ENCODE data around the gene SH2D5.
"Not testable (repeated sequence)": the region's sequence is repeated elsewhere in the genome, so short reads cannot be mapped to it uniquely, and the experiment has no call there.

SH2D5 gene

GRCh38 chr1:20728371-20729154 is 3.9 kb downstream of the SH2D5 start:
- no peak for DNase-seq (ENCODE audit: low read depth in 2 of 2)

DNA sequence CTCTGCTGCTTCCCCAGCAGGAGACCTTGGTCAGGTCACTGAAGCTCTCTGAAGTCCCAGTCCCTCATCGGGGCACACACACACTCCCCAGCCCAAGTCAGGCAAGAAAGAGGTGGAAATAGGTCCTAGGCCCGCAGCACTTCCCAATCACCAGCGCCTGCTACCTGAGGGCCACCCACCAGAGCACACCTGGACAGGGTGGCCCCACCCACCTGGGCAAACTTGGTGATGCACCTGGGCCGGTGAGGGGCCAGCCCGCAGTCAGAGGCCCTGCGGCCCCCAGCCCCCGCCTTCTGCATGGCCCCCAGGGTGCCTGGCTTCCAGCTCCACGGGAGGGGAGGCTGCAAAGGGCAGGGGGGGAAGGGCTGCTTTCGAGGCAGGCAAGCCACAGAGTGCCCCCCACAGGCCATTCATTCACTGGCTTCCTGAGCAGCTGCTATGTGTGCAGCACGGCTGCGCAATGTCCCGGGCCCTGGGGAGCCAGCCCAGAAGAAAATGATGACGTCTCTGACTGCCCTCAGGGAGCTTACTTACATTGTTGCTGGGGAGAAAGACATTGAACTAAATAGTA is 4.7 kb downstream of the SH2D5 start:
- no peak for DNase-seq (ENCODE audit: low read depth in 2 of 2)

DNA sequence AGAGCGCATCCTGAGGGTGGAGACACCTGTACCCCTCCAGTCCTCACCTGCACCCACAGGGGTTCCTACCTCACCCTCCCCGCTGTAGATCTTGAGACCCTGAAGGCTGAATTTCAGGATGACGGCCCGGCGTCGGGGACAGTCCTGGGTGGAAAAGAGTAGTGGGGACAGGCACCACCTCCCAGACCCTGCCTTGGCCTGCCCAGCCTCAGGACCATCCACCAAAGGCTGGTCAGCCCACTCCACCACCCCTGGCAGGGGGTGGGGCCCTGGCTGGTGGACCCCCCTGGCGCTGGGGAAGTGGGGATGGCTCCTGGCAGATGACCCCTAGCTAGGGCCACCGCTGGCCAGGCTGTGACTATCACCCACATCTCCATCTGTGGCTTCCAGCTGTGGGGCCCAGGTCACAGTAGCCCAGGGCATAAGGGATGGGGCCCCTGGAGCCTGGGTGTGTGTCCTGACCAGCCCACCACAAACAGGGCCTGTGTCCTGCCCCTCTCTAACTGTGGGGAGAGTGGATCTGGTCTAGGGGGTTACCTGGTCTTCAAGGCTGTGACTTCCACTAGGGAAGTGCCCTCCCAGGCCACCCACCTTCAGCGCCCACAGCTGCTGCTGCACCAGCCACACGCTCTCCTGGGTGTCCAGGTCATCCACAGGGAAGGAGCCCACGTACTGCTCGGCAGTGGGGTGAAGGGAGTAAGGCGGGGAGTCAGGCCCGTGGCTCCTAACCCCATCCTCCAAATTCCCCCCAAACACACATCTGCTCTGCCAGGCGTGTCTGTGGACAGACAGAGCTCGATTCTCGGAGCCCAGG is 5.4 kb downstream of the SH2D5 start:
- no peak for DNase-seq (ENCODE audit: low read depth in 2 of 2)

GRCh38 chr1:20726118-20726911 is 6.2 kb downstream of the SH2D5 start:
- no peak for DNase-seq (ENCODE audit: low read depth in 2 of 2)

DNA sequence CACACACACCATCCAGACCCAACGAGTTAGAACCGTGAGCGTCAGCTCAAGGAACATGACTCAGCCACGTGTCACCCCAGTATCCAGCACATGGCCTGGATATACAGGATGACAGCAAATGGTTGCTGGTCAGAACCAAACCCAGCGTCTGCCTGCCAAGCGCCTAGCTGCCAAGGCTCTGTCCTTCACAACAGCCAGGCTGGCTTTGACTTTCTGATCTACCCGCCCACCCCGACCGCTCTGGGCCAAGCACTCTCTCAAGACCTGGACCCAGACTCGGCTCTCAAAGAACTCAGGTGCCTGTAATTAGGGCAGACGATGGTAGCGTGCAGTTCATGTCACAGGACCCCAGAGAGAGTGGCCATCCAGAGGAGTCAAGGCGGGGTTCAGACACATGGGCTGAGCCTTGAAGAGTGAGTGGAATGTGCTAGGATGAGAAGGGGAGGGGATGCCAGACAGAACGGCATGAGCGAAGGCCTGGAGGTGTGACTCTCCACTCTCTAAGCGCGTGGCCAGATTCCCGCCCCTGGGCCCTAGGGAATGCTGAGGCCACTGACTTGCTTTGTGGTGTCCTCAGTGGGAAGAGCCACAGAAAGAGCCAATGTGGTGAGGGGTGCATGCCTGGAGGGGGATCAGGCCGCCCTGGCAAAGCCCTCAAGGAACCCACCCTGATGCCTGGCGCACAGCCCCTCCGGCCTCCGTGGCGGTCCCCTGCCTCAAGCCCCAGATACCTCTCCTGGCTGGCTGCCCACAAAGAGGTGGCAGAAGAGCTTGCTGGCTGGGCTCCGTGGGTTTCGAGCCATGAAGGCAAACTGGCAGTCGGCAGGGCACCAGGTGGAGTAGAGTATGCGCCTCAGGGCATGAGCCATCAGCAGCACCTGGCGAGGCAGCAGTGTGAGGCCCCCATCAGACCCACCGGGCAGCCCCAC is 7.0 kb downstream of the SH2D5 start:
- no peak for DNase-seq (ENCODE audit: low read depth in 2 of 2)

DNA sequence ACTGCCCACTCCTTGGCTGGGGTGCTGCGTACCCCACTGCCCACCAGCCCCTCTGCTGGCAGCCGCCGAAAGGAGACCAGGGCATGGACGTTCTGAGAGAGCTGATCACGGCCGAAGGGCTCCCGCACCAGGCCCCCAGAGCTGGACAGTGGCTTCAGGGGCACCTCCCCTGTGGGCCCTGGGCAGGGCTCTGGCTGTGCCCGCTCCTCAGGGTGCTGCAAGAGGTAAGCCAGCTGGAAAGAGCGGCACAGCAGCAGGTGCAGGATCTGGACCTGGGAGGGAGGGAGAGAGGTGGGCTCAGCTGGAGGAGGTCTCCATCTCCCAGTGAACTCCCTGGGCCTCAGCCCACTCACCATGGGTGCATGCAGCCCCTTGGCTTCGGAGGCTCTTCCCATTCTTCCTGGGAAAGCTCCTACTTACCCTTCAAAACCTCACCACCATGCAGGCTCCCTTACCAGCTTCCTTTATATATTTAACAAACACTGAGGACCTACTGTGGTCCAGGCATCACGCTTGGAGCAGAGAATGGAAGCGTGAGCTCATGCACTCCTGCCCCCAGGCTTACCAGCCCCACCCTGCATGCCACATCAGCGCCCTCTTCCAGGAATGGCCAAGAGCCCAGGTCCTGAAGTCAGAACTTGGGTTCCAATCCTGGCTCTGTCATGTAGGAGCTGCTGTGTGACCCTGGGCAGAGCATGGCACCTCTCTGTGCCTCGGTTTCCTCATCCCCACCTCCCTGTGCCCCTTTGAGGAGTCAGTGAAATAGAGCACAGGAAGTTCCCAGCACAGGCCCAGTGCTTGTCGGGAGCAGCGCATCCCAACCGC is 7.9 kb downstream of the SH2D5 start:
- no peak for DNase-seq (ENCODE audit: low read depth in 2 of 2)

DNA sequence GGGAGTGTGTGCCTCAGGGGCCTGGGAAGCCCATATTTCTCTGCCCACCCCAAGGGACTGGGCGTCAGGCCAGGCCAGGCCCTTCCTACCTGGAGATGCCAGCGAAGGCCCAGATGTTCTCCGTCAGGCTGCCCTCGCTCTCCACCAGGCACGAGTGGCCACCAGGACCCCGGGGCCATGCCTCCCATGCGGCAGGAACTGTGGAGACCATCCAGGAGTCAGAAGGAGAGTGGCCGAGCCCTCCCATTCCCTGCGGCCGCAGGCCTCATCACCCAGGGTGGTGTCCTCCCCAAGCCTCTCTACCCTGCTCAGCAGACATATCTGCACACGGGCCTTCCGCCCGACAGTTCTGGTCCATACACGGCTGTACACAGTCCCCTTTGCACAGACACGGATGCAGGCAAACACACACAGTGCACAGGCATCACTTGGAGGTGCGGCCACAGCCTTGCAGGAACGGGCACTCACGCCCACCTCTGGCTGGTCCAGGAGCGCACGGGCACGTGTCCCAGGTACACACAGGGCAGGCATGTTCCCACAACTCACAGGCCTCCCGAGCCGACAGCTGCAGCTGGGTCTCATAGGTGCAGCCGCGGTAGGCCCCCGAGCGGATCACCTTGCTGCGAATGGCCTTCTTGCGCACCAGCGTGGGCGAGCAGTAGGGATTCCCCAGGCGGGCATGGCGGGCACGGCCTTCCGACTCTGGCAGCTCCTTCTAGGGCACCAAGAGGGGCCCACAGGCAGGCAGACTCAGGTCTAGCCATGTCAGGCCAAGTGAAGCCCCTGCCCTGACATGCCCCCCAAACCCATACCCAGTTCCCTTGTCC is 8.8 kb downstream of the SH2D5 start:
- DNase-seq (ENCODE audit: low read depth in 2 of 2) = no peak

DNA sequence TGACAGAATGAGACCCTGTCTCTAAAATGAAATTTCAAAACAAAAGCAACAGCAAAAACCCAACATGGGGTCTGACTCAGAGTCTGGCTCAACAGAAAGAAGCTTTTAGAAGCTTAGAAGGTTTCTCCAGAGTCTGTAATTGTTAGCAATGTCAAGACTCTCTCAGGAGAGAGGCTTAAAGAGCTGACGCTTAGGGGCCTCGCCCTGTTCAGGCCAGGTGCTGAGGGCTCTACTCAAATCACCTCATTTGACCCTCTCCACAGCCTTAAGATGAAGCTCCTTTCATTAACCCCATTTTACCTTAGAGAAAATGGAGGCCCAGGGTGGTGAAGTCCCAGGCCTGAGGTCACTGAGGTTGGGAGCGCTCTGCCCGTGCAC is 9.4 kb downstream of the SH2D5 start:
- no peak for DNase-seq (ENCODE audit: low read depth in 2 of 2)

GRCh38 chr1:20721117-20722061 is 11.1 kb downstream of the SH2D5 start:
- DNase-seq (ENCODE audit: low read depth in 2 of 2) = no peak

- no peak for DNase-seq (ENCODE audit: low read depth in 2 of 2)
Measured at GRCh38 chr1:20720631-20721091, 11.8 kb downstream of the SH2D5 start.

DNA sequence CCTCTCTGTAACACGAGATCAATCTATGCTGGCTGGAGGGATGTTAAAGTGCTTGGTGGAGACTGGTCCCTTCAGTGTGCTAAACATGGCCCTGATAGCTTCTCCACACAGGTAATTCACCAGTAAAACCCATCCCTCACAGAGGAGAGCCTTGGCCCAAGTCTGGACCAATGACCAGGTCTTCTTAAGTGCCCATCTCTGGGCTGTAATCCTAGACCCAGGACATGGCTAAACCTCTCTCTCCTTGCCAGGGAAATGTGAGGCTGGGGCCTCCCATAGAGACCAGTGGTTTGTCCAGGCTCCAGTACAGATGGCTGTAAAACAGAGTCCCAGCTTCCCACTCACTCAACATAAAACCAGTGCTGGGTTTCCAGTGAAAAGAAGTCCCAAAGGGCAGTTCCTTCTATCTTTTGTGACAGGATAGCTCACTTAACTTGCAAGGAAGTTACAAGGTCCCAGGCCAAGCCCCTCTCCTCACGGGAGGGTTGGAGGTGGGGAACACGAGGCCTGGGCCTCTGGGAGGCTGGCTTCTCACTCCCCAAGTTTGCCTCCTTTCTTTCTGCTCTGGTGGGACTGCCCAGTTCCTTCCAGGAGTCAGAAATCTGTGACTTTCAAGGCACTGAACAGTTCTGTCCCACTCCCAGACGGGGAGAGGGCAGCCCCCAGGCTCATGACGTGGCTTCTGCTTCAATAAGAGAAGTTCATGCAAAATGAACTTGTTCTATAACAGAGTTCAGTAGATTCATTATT is 12.5 kb downstream of the SH2D5 start:
- DNase-seq (ENCODE audit: low read depth in 2 of 2) = no peak

DNA sequence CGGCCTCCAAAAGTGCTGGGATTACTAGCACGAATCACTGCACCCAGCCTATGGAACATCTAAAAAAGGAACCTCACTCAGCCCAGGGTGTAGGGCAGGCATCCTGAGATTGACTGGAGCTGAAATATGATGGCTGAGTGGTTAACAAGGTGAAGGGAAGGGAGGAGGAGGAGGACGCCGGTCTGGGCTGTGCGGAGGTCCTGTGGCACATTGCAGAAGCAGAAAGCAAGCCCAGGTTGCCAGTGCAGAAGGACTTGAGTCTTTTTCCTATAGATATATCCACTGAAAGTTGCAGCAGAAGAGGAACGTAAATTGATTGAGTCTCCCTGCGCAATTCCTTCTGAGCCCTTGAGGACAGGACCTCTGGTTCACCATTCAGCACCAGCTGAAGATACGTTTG is 13.2 kb downstream of the SH2D5 start:
- DNase-seq (ENCODE audit: low read depth in 2 of 2) = no peak

GRCh38 chr1:20718343-20718882 is 14.1 kb downstream of the SH2D5 start:
- DNase-seq (ENCODE audit: low read depth in 2 of 2) = not testable (repeated sequence)

DNA sequence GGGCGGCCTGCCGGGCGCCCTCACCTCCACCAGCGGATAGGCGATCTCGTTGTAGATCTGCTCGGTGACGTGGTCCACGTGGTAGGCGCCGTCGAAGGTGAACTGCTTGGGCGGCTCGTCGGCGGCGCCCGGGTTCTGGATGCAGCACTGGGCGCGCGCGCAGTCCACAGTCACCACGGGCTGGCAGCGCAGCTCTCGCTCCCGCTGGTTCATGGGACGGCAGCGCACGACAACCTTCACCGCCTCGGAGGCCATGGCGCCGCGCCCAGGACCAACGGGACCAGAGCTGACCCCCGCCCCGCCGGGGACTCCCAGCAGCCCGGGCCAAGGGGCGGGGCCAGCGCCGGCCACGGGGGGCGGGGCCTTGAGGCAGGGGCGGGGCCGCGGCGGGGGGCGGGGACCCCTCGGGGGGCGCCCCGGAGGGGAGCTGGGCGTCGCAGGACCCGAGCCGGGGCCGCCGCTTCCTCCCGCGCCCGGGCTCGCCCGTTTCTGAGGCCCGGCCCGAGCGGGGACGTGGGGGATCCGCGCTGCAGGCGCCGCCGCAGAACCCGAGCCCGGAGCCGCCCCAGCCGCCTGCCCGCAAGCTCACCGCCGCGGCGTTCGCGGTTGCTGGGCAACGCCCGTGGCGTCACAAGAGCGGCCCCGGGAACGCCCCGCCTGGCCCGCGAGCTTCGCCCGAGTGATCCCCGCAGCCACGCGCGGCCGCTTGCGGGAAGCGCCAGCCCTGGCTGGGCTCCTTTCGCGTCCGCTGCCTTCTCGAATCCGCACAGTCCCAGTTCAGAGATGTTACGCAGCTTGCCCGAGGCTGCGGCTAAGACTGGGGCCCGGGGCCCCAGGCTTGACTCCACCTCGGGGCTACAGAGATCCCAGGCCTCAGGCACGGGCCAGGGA is 14.8 kb downstream of the SH2D5 start, which contains the start of gene KIF17:
TSS of gene KIF17 (minus strand) at position 556 of the 891 bp plus-strand sequence. CDS start at position 255, 301 bp downstream.
- peak; percentile 43 to 61 for DNase-seq (ENCODE audit: low read depth in 2 of 2)

- no peak for DNase-seq (ENCODE audit: low read depth in 2 of 2)
Measured at GRCh38 chr1:20716232-20716631, 16.3 kb downstream of the SH2D5 start.

DNA sequence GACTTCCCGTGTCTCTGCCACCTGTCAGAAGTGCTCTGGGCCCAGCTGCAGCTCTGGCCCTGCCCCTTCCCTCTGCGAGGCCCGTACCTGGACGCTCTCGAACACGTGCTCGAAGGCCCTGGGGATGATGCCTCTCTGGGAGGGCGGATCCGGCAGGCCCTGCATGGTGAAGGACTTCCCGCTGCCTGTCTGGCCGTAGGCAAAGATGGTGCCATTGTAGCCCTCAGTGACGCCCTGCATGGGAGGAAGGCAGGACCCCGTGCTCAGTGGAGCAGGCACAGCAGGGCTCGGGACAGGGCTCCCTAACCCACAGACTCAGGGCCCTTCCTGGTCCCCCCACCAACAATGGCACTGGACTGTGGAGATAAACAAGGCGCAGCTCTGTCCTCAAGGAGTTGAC is 17.1 kb downstream of the SH2D5 start:
- no peak for DNase-seq (ENCODE audit: low read depth in 2 of 2)
